Lung (tissue), 12 donors: ENCODE measurements around the gene SYAP1. TPM values are rescaled to one million over a fixed set of nuclear protein-coding genes. Genes with fewer than 3 reads are reported as not detected.
"Not testable (repeated sequence)": the region's sequence is repeated elsewhere in the genome, so short reads cannot be mapped to it uniquely, and the experiment has no call there.

ENCODE experiments used
- ATAC-seq: fragments of 200-7000 bp; cut with Tn5 transposase; one replicate; pipeline ENCODE4 v1.9.1; 2020; ENCODE audit warnings: moderate number of reproducible peaks; ENCODE audit not compliant: insufficient read depth, low FRiP score
- DNase-seq, 3 donors: peaks; one replicate each; pipeline ENCODE4 v3.0.0-alpha.2; 2013 to 2017
- H3K27ac ChIP-seq, 2 donors: one replicate each; pipeline ENCODE4 v1.5.1; 2013; ENCODE audit warnings: mild to moderate bottlenecking in 2 of 2, moderate library complexity in 2 of 2, control low read depth in 1 of 2, inconsistent platforms in 1 of 2, low read depth in 1 of 2, low read length in 1 of 2
- H3K27me3 ChIP-seq, 3 donors: one replicate each; pipeline ENCODE4 v1.5.1; 2013; ENCODE audit warnings: low read length in 2 of 3; ENCODE audit not compliant: control insufficient read depth in 3 of 3, insufficient read depth in 3 of 3
- H3K36me3 ChIP-seq, 4 donors: one replicate each; pipeline ENCODE4 v1.5.1; 2013; ENCODE audit warnings: low read length in 4 of 4, mild to moderate bottlenecking in 1 of 4, moderate library complexity in 1 of 4; ENCODE audit not compliant: control insufficient read depth in 4 of 4, insufficient read depth in 4 of 4
- H3K4me1 ChIP-seq, 5 donors: one replicate each; pipeline ENCODE4 v1.5.1; 2013; ENCODE audit warnings: low read length in 5 of 5, mild to moderate bottlenecking in 2 of 5, moderate library complexity in 1 of 5; ENCODE audit not compliant: control insufficient read depth in 5 of 5, insufficient read depth in 5 of 5
- H3K4me3 ChIP-seq: one replicate; pipeline ENCODE4 v1.5.1; 2013; ENCODE audit warnings: mild to moderate bottlenecking, control low read depth, moderate library complexity
- H3K9ac ChIP-seq, 2 donors: one replicate each; pipeline ENCODE4 v1.5.1; 2013; ENCODE audit warnings: low read length in 2 of 2, control low read depth in 1 of 2; ENCODE audit not compliant: insufficient read depth in 1 of 2
- H3K9me3 ChIP-seq, 4 donors: one replicate each; pipeline ENCODE4 v1.5.1; 2013; ENCODE audit warnings: low read length in 3 of 4, mild to moderate bottlenecking in 1 of 4, moderate library complexity in 1 of 4; ENCODE audit not compliant: control insufficient read depth in 4 of 4, insufficient read depth in 3 of 4
- WGBS, 2 donors: extraction: QIAGEN DNeasy Blood & Tissue Kit; methylation state at CpG; one replicate each; pipeline ENCODE4 v1.1.7; 2013; 5-methylcytosine and 5-hydroxymethylcytosine counted together
- polyA plus RNA-seq, 2 donors: library from polyadenylated mRNA; stranded (reverse); fragments of 200-250 nt; gene quantifications; one replicate each; pipeline ENCODE4 v1.2.1, GENCODE V29; 2013
- total RNA-seq, 2 donors: library from RNA; depleted of rRNA in 1 of 2; stranded (reverse); fragments of >200 nt in 1 of 2; gene quantifications; one replicate each; pipeline ENCODE4 v1.2.1, GENCODE V29; 2014 to 2021
- TF ChIP-seq, protein P1 (sequence below): IDR thresholded peaks from 2 replicates; pipeline ENCODE4 v1.5.1; 2012; ENCODE audit warnings: mild to moderate bottlenecking; ENCODE audit errors: control extremely low read depth, extremely low read depth
- donor health status: control.
- donor health status: control.
- donor health status: Bipolar disorder and iron deficiency.
- donor health status: healthy.
- donor health status: DM: yes; HTN: yes; CAD: no.

Gene SYAP1
- total and polyA plus RNA-seq, 4 donors = 10.2 to 32.0 (median 23.2) TPM

DNA sequence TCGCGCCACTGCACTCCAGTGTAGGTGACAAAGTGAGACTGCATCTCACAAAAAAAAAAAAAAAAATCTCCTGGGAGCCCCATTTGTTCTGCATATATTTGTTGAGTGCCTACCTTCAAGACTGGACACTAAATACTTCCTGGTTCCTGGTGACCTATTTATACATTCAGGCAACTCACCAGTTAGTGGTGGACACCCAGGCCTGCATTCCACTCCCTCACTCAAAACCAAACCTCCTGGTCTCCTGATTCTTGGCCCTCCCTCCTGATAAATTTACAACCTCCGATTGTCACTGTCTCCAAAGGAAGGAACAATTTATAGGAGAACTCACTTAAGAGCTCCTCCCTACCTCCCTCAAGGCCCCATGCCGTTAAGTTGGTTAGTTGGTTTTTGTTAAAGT is 3.1 kb downstream of the SYAP1 start:
- 87 to 95% methylated on average over 4 of the region's 4 CpGs for WGBS, 2 donors
- H3K4me3 ChIP-seq = no peak overlapping the region
- DNase-seq (no peak), ATAC-seq (no peak)
- H3K9me3 ChIP-seq = peaks cover 0 to 2% (median 0%) of the 10 kb centered on the region in 4 donors
- peaks cover 0 to 11% (median 2%) of the 10 kb centered on the region in 5 donors for H3K4me1 ChIP-seq
- no peak overlapping the region for H3K9ac ChIP-seq
- H3K27me3 ChIP-seq = peaks cover 0 to 17% (median 2%) of the 10 kb centered on the region in 3 donors
- H3K27ac ChIP-seq = no peak overlapping the region
- TF ChIP-seq, protein P1, sequence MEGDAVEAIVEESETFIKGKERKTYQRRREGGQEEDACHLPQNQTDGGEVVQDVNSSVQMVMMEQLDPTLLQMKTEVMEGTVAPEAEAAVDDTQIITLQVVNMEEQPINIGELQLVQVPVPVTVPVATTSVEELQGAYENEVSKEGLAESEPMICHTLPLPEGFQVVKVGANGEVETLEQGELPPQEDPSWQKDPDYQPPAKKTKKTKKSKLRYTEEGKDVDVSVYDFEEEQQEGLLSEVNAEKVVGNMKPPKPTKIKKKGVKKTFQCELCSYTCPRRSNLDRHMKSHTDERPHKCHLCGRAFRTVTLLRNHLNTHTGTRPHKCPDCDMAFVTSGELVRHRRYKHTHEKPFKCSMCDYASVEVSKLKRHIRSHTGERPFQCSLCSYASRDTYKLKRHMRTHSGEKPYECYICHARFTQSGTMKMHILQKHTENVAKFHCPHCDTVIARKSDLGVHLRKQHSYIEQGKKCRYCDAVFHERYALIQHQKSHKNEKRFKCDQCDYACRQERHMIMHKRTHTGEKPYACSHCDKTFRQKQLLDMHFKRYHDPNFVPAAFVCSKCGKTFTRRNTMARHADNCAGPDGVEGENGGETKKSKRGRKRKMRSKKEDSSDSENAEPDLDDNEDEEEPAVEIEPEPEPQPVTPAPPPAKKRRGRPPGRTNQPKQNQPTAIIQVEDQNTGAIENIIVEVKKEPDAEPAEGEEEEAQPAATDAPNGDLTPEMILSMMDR = no peak
- no peaks in the 10 kb centered on the region for H3K36me3 ChIP-seq

DNA sequence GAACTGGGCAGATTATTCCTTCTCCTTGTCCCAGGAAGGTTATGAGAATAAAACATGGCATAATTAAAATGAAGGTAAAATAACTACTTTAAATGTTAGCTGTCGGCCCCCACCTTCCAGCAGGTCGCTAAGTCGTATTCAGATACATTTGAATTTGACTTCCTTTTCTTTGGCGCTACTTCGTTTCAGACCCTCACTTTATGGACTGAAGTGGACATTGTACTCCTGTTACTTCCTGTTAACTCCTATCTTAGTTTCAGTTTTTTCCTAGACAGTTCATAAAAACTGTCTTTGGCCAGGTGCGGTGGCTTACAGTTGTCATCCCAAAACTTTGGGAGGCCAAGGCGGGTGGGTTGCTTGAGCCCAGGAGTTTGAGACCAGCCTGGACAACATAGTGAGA is 5.7 kb downstream of the SYAP1 start:
- TF ChIP-seq, protein P1 = no peak
- no peak for ATAC-seq
- 92 to 93% methylated on average over 7 of the region's 7 CpGs for WGBS, 2 donors

DNA sequence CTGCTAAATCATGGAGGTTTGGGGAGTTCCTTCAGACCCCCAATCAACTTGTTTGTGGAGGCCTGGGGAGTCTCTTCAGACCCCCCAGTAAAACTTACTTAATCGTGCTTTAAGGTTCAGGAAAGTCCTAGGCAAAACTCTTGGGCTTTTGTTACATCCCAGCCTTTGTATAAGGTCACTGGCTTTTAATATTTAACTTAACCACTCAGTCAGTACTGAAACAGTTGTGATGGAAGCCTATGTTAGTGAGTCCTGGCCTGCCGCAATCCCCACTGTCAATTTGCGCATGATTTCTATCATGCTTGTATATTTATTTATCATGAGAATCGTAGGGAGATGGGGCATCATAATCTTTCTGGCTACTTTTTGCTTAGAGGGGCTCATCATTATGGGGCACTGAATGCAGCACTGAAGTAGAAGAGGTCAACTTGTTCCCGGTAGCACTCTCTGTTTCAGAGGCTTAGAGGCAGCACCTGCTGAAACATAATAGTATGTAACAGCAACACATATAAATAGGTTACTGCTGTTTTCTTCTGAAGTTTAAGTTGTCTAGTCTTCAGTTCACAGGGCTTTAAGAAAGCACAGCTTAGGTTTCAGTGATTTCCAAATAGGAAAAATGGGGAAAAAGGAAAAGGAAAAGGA is 7.1 kb downstream of the SYAP1 start:
- H3K4me3 ChIP-seq, H3K9me3 ChIP-seq, H3K27ac ChIP-seq, ATAC-seq, DNase-seq, H3K36me3 ChIP-seq, H3K4me1 ChIP-seq, H3K9ac ChIP-seq: not testable (repeated sequence)
- WGBS, 2 donors = 88% methylated on average over 5 of the region's 5 CpGs
- peaks cover 0 to 12% (median 6%) of the 10 kb centered on the region in 3 donors for H3K27me3 ChIP-seq

More for the DNA sequence above, 5.7 kb downstream of the SYAP1 start:
- peaks cover 0 to 6% (median 2%) of the 10 kb centered on the region in 5 donors for H3K4me1 ChIP-seq
- no peaks in the 10 kb centered on the region for H3K9me3 ChIP-seq
- no peak overlapping the region for H3K27ac ChIP-seq
- no peak for DNase-seq
- H3K4me3 ChIP-seq = no peak overlapping the region
- no peak overlapping the region for H3K9ac ChIP-seq
- peaks cover 0 to 17% (median 2%) of the 10 kb centered on the region in 3 donors for H3K27me3 ChIP-seq
- H3K36me3 ChIP-seq = no peaks in the 10 kb centered on the region

DNA sequence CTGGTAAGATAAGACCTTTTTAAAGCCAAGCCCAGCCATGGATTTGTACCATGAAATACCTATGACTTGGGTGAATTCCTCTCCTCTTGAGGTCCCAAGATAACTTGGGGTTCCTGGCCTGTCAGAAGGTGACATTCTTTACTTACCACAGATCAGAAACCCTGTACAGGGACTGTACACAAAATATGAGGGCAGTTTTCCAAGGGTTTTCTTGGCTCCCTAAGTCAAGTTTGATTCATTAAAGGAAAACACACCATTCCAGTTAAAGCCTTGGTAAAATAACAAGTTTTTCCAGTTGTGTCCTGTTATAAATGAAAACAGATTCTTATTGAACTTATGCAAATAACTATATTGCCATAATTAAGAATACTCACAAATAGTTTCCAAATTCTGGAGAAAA is 8.2 kb downstream of the SYAP1 start:
- no peak for DNase-seq
- Histone ChIP-seq H3K27me3 (peaks cover 0 to 10% (median 7%) of the 10 kb centered on the region in 3 donors), H3K36me3 (no peaks in the 10 kb centered on the region), H3K9ac (no peak overlapping the region), H3K4me1 (peaks cover 0 to under 1% (median 0%) of the 10 kb centered on the region in 5 donors), H3K9me3 (no peaks in the 10 kb centered on the region), H3K4me3 (no peak overlapping the region), H3K27ac (no peak overlapping the region)
- TF ChIP-seq, protein P1 = no peak
- no peak for ATAC-seq
